DMS79 (cell line): ENCODE data around the gene QRFP.

Experiments used
- DNase-seq: peaks from one replicate; lab custom pipeline; 2025; lab: John Stamatoyannopoulos, UW

QRFP gene, protein sequence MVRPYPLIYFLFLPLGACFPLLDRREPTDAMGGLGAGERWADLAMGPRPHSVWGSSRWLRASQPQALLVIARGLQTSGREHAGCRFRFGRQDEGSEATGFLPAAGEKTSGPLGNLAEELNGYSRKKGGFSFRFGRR

DNA sequence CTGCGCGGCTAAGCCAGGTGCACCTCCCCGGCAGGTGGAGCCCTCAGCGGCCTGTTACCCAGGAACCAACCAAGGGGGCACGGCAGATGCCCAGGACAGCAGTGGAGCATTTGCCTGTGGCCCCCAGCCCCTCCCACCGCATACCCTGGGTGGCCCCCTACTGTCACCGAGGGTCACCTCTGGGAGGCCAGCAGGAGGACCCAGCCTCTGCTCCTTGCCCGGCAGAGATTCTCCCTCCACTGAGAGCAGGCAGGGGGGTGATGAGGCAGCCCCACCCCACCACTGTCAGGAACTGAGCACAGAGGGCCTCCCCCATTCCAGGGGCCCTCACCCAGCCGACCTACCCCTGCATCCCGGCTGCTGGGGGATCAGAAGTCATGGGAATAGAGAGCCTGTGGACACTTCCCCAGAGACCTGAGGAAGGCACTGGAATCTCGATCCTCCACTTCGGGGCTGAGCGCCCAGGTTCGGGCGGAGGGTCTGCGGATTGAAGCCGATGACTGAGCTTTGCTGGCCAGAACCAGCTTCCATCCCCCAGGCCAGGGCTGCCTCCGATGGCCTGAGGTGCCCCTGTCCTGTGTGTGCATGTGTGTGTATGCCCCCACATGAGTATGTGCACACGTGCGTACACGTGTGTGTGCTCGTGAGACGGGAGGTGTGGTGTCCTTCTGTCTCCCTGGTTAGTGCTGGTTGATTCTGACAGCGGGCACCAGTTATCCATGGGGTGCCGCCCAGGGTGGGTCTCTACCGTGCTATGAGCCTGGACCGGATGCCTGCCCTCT lies at the start of gene QRFP:
QRFP (minus strand) TSS at position 580 of the 782 bp plus-strand sequence. CDS start 2,974 bp downstream, outside the sequence.
- DNase-seq: no peak

DNA sequence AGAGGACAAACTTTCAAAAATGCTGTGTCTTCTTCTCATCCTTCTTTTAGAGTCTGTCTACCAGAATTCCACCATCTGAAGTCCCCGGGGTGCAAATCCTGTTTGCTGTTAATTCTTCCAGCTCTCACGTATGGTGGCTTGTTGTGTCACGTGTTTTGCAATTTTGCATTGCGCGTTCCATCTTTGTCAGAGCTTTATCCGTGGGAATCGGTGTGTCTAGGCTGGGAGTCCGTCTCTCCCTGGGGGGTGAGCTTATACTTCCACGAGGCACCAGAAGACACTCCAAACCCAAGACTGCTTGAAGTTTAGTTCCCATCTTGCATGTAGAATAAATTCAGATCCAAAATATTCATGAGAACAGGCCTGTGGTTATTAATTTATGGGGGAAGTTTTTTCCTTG lies 48.6 kb upstream of the QRFP start:
- no peak for DNase-seq

- no peak for DNase-seq
Measured at GRCh38 chr9:130944510-130945058, 48.0 kb upstream of the QRFP start.

DNA sequence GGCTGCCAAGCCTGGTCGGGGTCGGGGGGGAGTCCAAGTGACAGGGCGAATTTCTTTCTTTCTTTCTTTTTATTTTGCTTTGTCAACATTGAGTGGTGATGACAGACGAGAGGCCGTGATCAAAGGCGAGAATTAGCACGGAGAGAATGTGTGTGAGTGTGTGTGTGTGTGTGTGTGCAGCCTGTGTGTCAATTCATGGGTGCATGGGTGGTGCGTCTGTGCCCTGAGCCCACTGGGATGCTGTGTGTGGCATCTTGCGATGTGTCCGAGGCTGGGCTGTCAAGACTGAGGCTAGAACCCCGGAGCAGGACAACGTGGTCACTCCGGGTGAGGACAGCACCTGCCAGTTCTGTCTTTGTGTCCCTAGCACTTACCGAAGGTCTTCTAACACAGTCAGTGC lies 47.2 kb upstream of the QRFP start:
- DNase-seq: no peak

GRCh38 chr9:130943221-130943620 lies 46.6 kb upstream of the QRFP start:
- no peak for DNase-seq

DNA sequence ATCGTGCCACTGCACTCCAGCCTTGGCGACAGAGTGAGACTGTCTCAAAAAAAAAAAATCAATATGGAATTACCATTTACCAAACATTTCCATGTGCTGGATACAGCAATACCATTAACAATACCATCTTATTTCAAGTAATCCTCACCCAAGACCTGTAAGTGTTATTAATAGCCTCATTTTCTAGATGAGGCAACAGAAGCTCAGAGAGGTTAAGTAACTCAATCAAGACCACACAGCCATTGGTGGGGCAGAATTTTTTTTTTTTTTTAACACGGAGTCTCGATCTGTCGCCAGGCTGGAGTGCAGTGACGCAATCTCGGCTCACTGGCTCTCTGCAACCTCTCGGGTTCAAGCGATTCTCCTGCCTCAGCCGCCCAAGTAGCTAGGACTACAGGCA lies 46.1 kb upstream of the QRFP start:
- no peak for DNase-seq

- DNase-seq: no peak
Measured at GRCh38 chr9:130942084-130942483, 45.5 kb upstream of the QRFP start.

GRCh38 chr9:130940693-130941576 lies 44.3 kb upstream of the QRFP start:
- DNase-seq: peak; percentile 84

GRCh38 chr9:130940027-130940549 lies 43.5 kb upstream of the QRFP start:
- no peak for DNase-seq

DNA sequence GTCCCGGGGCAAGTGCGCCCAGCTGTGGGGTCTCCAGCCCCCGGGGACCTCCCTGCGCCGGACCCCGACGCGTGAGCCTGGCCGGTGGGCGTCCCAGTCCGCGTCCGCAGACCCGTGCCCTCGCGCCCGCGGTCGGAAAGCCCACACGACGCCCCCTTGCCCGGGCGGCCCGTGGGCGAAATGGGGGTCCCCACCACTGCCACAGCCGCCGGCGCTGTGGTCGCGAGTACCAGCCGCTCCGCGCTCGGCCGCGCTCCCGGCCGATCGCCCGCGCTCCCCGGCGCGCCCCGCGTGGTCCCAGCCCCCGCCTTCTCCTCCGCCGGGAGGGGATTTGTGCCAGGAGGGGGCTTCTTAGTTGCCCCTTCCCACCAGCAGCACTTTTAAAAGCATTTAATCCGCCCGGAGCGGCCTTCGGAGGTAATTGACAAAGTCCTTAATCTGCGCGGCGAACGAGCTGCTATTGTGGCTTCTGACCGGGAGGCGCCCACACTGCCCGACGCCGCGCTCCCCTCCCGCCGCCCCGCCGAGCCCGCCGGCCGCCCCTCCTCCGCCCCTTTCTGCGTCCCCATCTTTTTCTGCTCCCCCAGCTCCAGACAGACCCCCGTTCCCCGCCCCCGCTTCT lies 42.9 kb upstream of the QRFP start:
- DNase-seq: no peak

GRCh38 chr9:130938652-130939404 lies 42.2 kb upstream of the QRFP start, which contains the start of gene FIBCD1:
Gene FIBCD1, minus strand, starts transcription at chr9:130939247. Its CDS starts 640 bp downstream, at chr9:130938607.
- DNase-seq: no peak

- DNase-seq: no peak
Measured at GRCh38 chr9:130938184-130938651, 41.6 kb upstream of the QRFP start.

DNA sequence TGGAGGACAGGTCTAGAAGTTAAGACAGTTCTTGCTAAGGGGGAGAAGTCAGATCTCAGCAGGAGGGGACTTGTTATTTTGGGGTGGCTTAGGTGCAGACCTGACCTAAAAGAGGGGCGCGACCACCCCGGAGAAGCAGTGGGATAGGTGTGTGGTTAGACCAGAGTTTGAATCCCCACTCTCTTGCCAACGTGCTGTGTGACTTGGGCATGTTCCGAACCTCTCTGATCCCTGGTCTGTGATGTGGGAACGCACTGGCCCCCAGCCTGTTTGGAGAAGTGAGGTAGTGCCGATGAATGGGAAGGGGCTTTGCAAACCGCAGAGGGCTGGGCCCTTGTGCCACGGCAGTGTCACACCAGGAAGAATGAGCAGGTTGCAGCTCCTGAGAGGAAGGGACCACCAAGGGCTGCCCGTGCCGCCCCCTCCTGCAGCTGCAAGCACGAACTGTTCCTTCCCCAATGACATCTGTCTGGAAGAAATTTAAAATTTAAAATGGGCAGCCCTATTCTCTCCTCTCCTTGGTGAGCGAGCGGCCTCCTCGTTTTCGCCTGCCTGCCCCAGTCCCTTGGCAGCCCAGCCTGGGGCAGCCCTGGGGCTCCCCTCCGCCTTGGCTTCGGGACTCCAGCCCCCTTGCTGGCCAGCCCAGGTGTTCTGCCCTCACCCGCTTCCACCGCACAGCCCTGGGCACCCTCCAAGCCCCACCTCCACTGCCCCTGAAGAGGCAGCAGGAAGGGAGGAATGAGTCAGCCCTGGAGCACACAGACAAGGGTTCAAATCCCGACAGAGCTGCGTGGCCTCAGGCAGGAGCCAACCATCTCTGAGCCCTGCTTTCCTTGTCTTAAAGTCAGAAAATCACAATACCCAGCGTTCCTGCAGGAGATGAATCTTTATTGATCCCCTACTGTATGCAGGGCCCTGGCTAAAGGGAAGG lies 40.8 kb upstream of the QRFP start:
- no peak for DNase-seq

- DNase-seq: no peak
Measured at GRCh38 chr9:130936285-130937117, 39.9 kb upstream of the QRFP start.

GRCh38 chr9:130935648-130936271 lies 39.1 kb upstream of the QRFP start:
- no peak for DNase-seq

GRCh38 chr9:130934702-130935647 lies 38.4 kb upstream of the QRFP start:
- DNase-seq: no peak

- no peak for DNase-seq
Measured at GRCh38 chr9:130934246-130934645, 37.6 kb upstream of the QRFP start.
